ENCODE results near the gene ALLC. TPM values are rescaled to one million over a fixed set of nuclear protein-coding genes. Genes with fewer than 3 reads are reported as not detected.

The ALLC gene
- total and polyA plus RNA-seq, 2 experiments from 2014 or later, result not detected

DNA sequence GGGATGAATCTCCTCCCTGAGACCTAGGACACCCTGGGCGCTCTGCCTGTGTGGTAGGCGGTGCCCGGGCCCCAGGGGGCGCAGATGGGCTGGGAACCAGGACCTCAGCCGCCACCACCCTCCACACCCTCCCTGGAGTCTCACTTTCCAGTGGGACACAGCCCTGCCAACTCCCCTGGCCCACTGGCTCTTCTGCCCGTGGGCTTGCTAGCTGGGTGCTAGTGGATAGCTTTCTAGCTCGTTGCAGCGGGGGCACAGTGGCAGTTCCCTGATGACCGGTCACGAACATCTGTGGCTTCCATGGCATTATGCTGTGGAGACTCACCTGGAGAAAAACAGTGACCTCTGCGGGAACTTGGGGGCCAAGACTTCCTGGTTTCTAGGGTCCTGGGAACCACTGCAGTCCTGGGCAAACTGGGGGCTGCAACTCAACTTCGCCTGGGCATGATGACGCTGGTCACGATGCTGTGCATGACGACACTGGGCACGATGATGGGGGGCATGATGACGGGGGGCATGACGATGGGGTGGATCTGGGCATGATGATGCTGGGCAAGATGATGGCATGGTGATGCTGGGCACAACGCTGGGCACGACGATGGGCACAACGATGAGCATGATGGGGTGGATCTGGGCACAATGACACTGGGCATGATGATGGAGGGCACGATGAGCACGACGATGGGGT is 31.0 kb upstream of the ALLC start:
- H3K79me2 ChIP-seq (replicated peaks; ENCODE audit: insufficient read depth), result no peaks in the 10 kb centered on the region
- H3K27ac ChIP-seq (ENCODE audit: low read depth), result no peak overlapping the region
- H3K27me3 Mint-ChIP-seq (ENCODE audit: insufficient read depth, low read depth, poor library complexity), result peaks cover 6% of the 10 kb centered on the region
- no peaks in the 10 kb centered on the region for H3K27me3 ChIP-seq (ENCODE audit: insufficient read depth)
- no peaks in the 10 kb centered on the region for H3K36me3 ChIP-seq (ENCODE audit: insufficient read depth)
- no peaks in the 10 kb centered on the region for H3K36me3 Mint-ChIP-seq (ENCODE audit: low read depth)
- H3F3A ChIP-seq (replicated peaks; ENCODE audit: low read depth), result 0 out of 2 replicates have a peak, but pooled peaks cover 4% of the 10 kb centered on the region
- no peak overlapping the region for H3K4me3 Mint-ChIP-seq
- TF ChIP-seq STAT1 (IDR thresholded peaks at IDR 0.05; ENCODE audit: unreplicated experiment), result no peak
- TF ChIP-seq, protein P1, sequence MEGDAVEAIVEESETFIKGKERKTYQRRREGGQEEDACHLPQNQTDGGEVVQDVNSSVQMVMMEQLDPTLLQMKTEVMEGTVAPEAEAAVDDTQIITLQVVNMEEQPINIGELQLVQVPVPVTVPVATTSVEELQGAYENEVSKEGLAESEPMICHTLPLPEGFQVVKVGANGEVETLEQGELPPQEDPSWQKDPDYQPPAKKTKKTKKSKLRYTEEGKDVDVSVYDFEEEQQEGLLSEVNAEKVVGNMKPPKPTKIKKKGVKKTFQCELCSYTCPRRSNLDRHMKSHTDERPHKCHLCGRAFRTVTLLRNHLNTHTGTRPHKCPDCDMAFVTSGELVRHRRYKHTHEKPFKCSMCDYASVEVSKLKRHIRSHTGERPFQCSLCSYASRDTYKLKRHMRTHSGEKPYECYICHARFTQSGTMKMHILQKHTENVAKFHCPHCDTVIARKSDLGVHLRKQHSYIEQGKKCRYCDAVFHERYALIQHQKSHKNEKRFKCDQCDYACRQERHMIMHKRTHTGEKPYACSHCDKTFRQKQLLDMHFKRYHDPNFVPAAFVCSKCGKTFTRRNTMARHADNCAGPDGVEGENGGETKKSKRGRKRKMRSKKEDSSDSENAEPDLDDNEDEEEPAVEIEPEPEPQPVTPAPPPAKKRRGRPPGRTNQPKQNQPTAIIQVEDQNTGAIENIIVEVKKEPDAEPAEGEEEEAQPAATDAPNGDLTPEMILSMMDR (conservative IDR thresholded peaks at IDR 0.05; ENCODE audit: low read depth in 2 of 2), result peak in 1 of 2 experiments; percentile 29; a peak in 2 of 4 replicates
- no peak for TF ChIP-seq ZNF331 (CRISPR knock-in tag; IDR thresholded peaks at IDR 0.05; ENCODE audit: low read depth)
- TF ChIP-seq CREB1 (CRISPR knock-in tag; IDR thresholded peaks at IDR 0.05; ENCODE audit: low read depth), result no peak
- TF ChIP-seq, protein P2, sequence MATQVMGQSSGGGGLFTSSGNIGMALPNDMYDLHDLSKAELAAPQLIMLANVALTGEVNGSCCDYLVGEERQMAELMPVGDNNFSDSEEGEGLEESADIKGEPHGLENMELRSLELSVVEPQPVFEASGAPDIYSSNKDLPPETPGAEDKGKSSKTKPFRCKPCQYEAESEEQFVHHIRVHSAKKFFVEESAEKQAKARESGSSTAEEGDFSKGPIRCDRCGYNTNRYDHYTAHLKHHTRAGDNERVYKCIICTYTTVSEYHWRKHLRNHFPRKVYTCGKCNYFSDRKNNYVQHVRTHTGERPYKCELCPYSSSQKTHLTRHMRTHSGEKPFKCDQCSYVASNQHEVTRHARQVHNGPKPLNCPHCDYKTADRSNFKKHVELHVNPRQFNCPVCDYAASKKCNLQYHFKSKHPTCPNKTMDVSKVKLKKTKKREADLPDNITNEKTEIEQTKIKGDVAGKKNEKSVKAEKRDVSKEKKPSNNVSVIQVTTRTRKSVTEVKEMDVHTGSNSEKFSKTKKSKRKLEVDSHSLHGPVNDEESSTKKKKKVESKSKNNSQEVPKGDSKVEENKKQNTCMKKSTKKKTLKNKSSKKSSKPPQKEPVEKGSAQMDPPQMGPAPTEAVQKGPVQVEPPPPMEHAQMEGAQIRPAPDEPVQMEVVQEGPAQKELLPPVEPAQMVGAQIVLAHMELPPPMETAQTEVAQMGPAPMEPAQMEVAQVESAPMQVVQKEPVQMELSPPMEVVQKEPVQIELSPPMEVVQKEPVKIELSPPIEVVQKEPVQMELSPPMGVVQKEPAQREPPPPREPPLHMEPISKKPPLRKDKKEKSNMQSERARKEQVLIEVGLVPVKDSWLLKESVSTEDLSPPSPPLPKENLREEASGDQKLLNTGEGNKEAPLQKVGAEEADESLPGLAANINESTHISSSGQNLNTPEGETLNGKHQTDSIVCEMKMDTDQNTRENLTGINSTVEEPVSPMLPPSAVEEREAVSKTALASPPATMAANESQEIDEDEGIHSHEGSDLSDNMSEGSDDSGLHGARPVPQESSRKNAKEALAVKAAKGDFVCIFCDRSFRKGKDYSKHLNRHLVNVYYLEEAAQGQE (IDR thresholded peaks at IDR 0.05; ENCODE audit: unreplicated experiment), result no peak
- H3K27ac Mint-ChIP-seq, result no peak overlapping the region
- H4K20me1 ChIP-seq (replicated peaks; ENCODE audit: insufficient read depth), result no peaks in the 10 kb centered on the region
- peaks cover 9% of the 10 kb centered on the region; the same call in 2 of the 3 replicates for H3K4me1 Mint-ChIP-seq
- H3K9me3 Mint-ChIP-seq, result no peaks in the 10 kb centered on the region; the same call in 2 of the 3 replicates
- no peaks in the 10 kb centered on the region for H3K4me1 ChIP-seq (ENCODE audit: insufficient read depth)
- H3K9me2 ChIP-seq (ENCODE audit: insufficient read depth), result 0 out of 2 replicates have a peak, but pooled peaks cover 2% of the 10 kb centered on the region
- ATAC-seq (0 out of 3 replicates have a peak, but pooled peaks have one; percentile 20), DNase-seq (ENCODE audit: low spot score) (no peak)
- no peak overlapping the region for H3K4me3 ChIP-seq
- H3K4me2 ChIP-seq, result no peak overlapping the region
- H2AFZ ChIP-seq, result no peak overlapping the region

DNA sequence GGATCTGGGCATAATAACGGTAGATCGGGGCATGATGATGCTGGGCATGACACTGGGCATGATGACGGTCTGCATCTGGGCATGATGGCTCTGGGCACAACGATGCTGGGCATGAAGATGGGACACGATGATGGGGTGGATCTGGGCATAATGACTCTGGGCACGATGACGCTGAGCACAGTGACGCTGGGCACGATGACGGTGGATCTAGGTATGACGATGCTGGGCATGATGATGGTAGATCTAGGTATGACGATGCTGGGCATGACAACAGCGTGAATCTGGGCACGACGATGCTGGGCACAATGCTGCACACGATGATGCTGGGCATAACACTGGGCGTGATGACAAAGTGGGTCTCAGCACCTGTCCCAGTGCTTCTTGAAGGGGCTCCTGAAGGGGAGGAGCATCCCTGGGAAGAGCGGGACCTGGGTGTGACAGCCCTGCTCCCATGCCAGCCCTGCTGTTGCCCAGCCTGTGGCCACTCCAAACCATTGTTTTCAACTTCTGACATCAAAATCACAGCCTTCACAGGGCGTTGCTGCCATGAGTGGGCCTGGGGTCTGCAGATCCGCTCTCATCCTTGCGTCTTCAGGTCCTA is 30.4 kb upstream of the ALLC start:
- Histone ChIP-seq H3K36me3 (ENCODE audit: insufficient read depth) (no peaks in the 10 kb centered on the region), H3K4me1 (ENCODE audit: insufficient read depth) (no peaks in the 10 kb centered on the region), H3K27ac (ENCODE audit: low read depth) (no peak overlapping the region), H3F3A (replicated peaks; ENCODE audit: low read depth) (0 out of 2 replicates have a peak, but pooled peaks cover 4% of the 10 kb centered on the region), H2AFZ (no peak overlapping the region), H3K9me2 (ENCODE audit: insufficient read depth) (0 out of 2 replicates have a peak, but pooled peaks cover 2% of the 10 kb centered on the region), H3K4me2 (no peak overlapping the region), H4K20me1 (replicated peaks; ENCODE audit: insufficient read depth) (no peaks in the 10 kb centered on the region), H3K4me3 (no peak overlapping the region), H3K79me2 (replicated peaks; ENCODE audit: insufficient read depth) (no peaks in the 10 kb centered on the region), H3K27me3 (ENCODE audit: insufficient read depth) (no peaks in the 10 kb centered on the region)
- Mint-ChIP-seq H3K36me3 (ENCODE audit: low read depth) (no peaks in the 10 kb centered on the region), H3K4me1 (peaks cover 9% of the 10 kb centered on the region; the same call in 2 of the 3 replicates), H3K4me3 (no peak overlapping the region), H3K9me3 (no peaks in the 10 kb centered on the region; the same call in 2 of the 3 replicates), H3K27ac (no peak overlapping the region), H3K27me3 (ENCODE audit: insufficient read depth, low read depth, poor library complexity) (peaks cover 6% of the 10 kb centered on the region)
- ATAC-seq, result no peak
- TF ChIP-seq, protein P2 (IDR thresholded peaks at IDR 0.05; ENCODE audit: unreplicated experiment), result no peak
- no peak for TF ChIP-seq CREB1 (CRISPR knock-in tag; IDR thresholded peaks at IDR 0.05; ENCODE audit: low read depth)
- no peak for TF ChIP-seq EZH2phosphoT487 (IDR thresholded peaks at IDR 0.05; ENCODE audit: unreplicated experiment)
- no peak for TF ChIP-seq ZNF331 (CRISPR knock-in tag; IDR thresholded peaks at IDR 0.05; ENCODE audit: low read depth)
- DNase-seq (ENCODE audit: low spot score), result no peak

All from GM23338 (cell line).